ENCODE measurements around the gene COBL. TPM values are rescaled to one million over a fixed set of nuclear protein-coding genes. Genes with fewer than 3 reads are reported as not detected.

COBL gene
- total and polyA plus RNA-seq, 9 of the 15 experiments (the other 6 are each of a cell fraction or from before 2014, with no cell fraction given), result 0.01 to 2.4 (median 0.09) TPM; not detected in 3

GRCh38 chr7:51113962-51114361 is 202.6 kb downstream of the COBL start (continued):
- TF ChIP-seq ZNF280B (CRISPR knock-in tag; IDR thresholded peaks at IDR 0.05), result no peak
- TF ChIP-seq TGIF2 (CRISPR knock-in tag; IDR thresholded peaks at IDR 0.05), result no peak
- TF ChIP-seq ZNF232 (CRISPR knock-in tag; IDR thresholded peaks at IDR 0.05), result no peak
- TF ChIP-seq FOXA1 (IDR thresholded peaks at IDR 0.05; ENCODE audit: borderline replicate concordance), result no peak
- TF ChIP-seq MIER1 (IDR thresholded peaks at IDR 0.05; ENCODE audit: low read depth), result no peak
- no peak for TF ChIP-seq BCOR (IDR thresholded peaks at IDR 0.05)
- no peak for TF ChIP-seq MCM5 (IDR thresholded peaks at IDR 0.05; ENCODE audit: low read depth)
- no peak for TF ChIP-seq HNRNPLL (IDR thresholded peaks at IDR 0.05; ENCODE audit: low read depth, low read length, poor library complexity, severe bottlenecking)

GRCh38 chr7:51113560-51113959 is 203.0 kb downstream of the COBL start:
- no peaks in the 10 kb centered on the region for H3K36me3 ChIP-seq (ENCODE audit: control insufficient read depth, insufficient read depth, low read length)
- in situ Hi-C loops (cut with MboI), result no loop called here
- no peak for ATAC-seq
- ChIA-PET CTCF (ENCODE audit: low intra/inter-chr PET ratio) (no interaction called here), POLR2A (interaction anchor here (0.6 kb wide), 2 partner anchors 47 to 520 kb away, joined by 3 to 4 read pairs; no protein-coding TSS in a partner anchor)
- intact Hi-C loops (cut with micrococcal nuclease), result no loop called here
- 0% methylated on average over 1 of the region's 1 CpG for WGBS (ENCODE audit: insufficient coverage, low coverage, missing lambda C conversion rate)
- no peaks in the 10 kb centered on the region for H3K79me2 ChIP-seq (ENCODE audit: control insufficient read depth, insufficient read depth, low read length)
- no peak for DNase-seq (ENCODE audit: extremely low read depth in 1 of 4, low spot score in 3 of 4)
- H3K27me3 ChIP-seq (ENCODE audit: control insufficient read depth in 2 of 2, insufficient read depth in 2 of 2, low read length in 2 of 2), result no peaks in the 10 kb centered on the region
- H3K9me3 ChIP-seq (replicated peaks; ENCODE audit: control insufficient read depth, insufficient read depth, low read depth, low read length), result no peaks in the 10 kb centered on the region
- no peak overlapping the region for H2AFZ ChIP-seq (ENCODE audit: low read depth, low read length)
- no peaks in the 10 kb centered on the region for H4K20me1 ChIP-seq (replicated peaks; ENCODE audit: control insufficient read depth, insufficient read depth, low read length)
- no peak for FAIRE-seq
- H3K27ac ChIP-seq (ENCODE audit: extremely low read depth, low read depth, low read length), result no peak overlapping the region
- no peaks in the 10 kb centered on the region for H3K4me1 ChIP-seq (replicated peaks in 1 of 2; ENCODE audit: control insufficient read depth in 2 of 2, insufficient read depth in 2 of 2, low read length in 2 of 2)
- no peak for TF ChIP-seq CCNT2 (IDR thresholded peaks at IDR 0.05; ENCODE audit: borderline replicate concordance, extremely low read depth, insufficient read length, low read depth, low read length)
- no peak for TF ChIP-seq KDM1A (IDR thresholded peaks at IDR 0.05)
- TF ChIP-seq ZNF316 (IDR thresholded peaks at IDR 0.05), result peak; percentile 39; the same call in 1 of the 2 replicates
- 0 out of 2 replicates have a peak, but pooled peaks have one; percentile 5 for TF ChIP-seq C11orf30 (IDR thresholded peaks at IDR 0.05; ENCODE audit: low read depth)
- H3K4me2 ChIP-seq (ENCODE audit: insufficient read depth, low read length), result no peak overlapping the region
- H3K4me3 ChIP-seq, result no peak overlapping the region
- BruUV-seq (replicated peaks), result no TSS peak
- no peak overlapping the region for H3K9ac ChIP-seq (ENCODE audit: insufficient read depth in 1 of 2, low read depth in 2 of 2, low read length in 2 of 2)
- no peaks in the 10 kb centered on the region for H3K9me1 ChIP-seq (ENCODE audit: control insufficient read depth, insufficient read depth, low read length)
